CD4-positive, alpha-beta T cell treated with Interleukin-17A for 1 hour (primary cell): Measurements from ENCODE around the gene FHIT.
"Not testable (repeated sequence)": the region's sequence is repeated elsewhere in the genome, so short reads cannot be mapped to it uniquely, and the experiment has no call there.

Experiments
- DNase-seq: peaks from one replicate; pipeline ENCODE4 v3.0.0-alpha.2; 2020

Gene FHIT

DNA sequence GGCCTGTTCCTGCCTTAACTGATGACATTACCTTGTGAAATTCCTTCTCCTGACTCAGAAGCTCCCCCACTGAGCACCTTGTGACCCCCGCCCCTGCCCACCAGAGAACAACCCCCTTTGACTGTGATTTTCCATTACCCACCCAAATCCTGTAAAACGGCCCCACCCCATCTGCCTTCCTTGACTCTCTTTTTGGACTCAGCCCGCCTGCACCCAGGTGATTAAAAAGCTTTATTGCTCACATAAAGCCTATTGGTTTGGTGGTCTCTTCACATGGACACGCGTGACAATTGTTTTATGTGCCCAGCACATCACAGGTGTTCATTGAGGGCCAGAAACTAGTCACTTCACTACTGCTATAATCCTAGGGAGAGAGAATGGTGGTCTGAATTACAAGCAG, 1448.8 kb downstream of the FHIT start:
- not testable (repeated sequence) for DNase-seq

DNA sequence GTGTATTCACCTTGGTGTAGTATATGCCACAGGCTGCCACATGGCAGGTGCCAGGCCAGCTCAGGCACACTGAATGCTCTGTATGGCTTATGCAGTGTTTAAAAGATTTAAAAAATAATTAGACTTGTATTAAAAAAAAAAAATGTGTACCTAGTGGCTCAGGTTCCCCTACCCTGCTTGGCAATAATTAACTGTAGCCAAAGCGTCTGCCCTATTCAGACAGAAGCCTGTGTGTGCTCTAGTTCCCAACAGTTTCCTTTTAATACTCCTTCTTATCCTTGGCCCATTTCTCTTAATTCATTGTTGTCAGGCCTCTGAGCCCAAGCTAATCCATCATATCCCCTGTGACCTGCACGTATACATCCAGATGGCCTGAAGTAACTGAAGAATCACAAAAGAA, 1449.2 kb downstream of the FHIT start:
- DNase-seq = no peak

DNA sequence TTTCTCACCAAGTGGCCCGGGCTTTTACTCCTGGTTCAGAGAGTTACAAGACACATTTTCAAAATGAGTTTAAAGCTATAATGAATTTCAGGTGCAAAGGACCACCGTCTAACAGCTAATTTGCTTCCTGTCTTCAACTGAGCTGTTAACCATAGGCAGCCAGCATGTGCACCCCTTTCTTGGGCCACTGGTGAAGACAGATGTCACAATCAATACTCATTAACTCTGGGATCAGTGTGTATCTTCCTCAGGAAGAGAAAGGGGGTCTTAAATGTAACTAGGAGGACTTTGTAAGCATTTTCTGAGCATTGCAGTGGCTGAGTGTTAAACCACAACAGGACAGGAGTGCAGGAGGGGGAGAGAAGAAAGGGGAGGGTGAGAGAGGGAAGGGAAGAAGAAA, 1450.8 kb downstream of the FHIT start:
- DNase-seq = no peak

DNA sequence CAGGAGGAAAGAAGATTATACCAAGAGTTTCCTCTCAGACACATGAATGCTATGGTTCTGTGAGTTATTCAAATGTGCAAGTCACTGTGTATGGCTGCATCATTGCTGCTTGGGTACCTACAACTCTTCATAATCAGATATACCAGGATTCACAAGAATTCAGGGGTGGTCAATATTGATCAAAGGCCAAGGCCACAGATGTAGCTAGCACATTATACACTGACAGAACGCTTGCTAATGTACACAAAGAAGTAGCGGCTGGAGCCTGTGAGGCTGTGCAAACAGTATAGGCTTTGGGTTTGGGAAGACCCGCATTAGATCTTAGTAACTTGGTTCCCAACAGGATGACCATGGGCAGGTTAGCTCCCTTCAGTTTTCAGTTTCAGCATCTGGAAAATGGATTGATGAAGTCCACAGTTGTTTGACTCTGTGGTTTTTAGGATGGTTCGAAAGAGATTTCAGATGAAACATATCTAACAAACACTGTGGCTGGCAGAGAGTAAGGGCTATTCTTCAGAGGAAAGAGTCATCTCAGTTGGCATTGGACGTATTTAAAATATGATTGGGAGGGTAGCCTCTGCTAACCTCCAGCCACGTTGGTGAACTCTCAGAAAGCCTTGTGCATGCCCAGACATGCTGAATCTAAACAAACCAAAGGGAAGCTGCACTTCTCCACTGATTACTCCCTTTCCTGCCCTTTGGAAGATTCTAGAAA, 1452.7 kb downstream of the FHIT start:
- no peak for DNase-seq

DNA sequence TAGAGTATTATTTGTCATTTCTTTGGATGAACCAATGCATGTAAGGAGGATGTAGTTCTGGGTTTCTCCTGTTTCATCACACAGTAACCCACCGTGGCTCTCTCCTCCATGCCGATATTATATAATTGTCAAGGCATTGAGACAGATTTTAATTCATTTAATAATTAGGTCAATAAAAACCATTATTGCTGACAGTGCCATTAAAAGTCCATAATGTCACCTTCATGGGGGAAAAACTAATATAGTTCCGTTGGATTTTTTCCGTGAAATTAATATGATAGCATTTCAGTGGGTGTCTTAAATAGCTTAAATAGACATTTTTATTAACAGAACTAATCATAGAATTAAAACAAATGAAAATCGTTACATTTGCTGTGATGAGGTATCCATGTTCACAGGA, 1453.7 kb downstream of the FHIT start:
- no peak for DNase-seq

- DNase-seq = no peak
These were observed 1454.8 kb downstream of the FHIT start for GRCh38 chr3:59796456-59796855.

GRCh38 chr3:59795756-59796155, 1455.5 kb downstream of the FHIT start:
- no peak for DNase-seq

- DNase-seq = no peak
These were observed 1457.3 kb downstream of the FHIT start for GRCh38 chr3:59793976-59794375.

DNA sequence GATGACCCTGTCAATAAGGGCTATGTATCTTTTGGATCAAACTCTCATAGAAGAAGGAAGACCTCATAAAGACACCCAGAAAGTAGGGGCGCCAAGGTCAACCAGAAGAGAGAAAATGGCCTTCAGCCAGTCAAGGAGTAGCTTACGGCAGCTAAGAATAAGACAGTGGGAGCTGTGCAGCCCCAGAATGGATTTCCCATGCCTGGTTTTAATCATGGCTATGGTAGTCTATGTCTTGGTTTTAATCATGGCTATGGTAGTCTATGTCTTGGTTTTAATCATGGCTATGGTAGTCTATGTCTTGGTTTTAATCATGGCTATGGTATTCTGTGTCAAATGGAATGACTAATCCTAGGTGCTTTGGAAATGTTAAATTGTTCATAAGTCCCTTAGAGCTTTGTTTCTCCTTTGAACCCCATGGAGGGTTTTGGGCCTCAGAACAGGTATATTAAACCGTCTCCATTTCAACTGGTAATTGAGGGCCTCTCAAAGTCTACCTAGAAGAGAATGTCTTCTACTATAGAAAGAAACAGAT, 1459.4 kb downstream of the FHIT start:
- DNase-seq = no peak

- no peak for DNase-seq
These were observed 1461.0 kb downstream of the FHIT start for GRCh38 chr3:59790241-59790640.

DNA sequence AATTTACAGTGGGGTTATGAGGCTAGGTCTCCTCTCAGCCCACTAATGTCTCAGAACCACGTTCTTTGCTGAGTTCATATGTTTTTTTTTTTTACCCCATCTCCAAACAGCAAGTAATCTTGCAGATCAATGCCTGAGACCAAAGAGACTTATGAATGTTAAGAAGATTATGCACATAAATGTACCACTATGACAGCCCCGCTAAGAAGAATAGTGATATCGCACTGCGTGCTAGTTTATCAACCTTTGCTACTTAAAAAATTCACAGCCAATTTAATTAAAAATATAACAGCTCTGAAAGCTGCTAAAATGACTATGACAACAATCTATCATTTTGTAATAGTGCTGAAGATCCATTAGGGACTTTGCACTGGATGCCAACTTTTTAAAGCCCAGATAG, 1462.5 kb downstream of the FHIT start:
- DNase-seq = no peak

DNA sequence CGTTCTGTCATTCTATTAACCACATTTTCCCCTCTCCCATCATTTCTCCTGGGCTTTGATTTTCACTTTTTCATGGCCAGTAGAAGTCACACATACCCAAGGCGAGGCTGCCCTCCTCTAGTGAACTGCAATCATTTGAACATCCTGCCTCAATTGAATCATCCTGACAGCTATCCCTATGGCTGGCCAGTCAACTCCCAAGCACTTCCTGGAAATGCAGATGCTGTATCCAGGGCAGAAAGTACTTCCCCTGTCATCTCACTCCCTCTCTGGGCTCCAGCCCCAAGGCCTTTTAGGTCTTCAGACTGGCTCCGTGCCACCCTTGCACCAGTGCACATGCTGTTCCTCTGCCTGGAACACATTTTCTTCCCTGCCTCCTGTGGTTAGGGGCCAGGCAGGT, 1463.1 kb downstream of the FHIT start:
- no peak for DNase-seq

GRCh38 chr3:59786374-59786773, 1464.9 kb downstream of the FHIT start:
- DNase-seq = no peak

DNA sequence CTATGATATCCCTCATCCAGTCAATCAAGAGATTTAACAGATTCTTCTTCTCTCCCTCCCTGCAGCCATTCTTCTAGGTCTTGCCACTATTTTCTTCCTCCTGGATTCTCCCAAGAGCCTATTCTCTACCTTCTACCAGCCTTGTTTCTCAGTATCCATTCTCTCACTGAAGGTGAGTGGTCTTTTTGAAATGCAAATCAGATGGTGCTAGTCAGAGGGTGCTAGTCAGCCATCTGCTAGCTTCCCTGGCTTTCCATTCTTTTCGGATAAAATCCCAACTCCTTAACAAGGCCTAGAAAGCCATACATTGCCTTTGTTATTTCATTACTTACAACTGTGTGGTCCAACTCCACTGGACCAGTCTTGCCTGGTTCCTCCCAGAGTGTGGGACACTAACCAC, 1467.1 kb downstream of the FHIT start:
- no peak for DNase-seq

DNA sequence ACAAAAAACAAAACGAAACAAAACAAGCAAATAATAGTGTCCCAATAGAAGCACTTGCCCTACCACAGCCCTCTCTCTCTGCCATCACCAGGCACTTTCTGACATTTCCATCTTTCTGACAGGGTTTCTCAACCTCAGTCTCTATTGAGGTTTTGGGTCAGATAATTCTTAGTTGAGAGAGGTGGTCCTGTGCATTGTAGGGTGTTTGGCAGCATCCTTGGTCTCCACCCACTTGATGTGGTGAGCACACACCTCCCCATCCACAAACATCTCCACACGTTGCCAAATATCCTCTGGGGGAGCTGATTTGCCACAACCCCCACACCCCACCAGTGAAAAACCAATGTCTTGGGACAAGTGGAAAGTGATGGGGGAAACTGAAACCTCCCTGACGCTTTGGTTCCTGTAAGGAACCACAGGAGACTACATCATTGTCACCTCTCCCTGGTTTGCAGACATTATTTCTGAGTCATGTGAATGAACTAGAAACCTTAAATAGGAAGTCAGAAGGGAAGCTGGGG, 1467.7 kb downstream of the FHIT start:
- no peak for DNase-seq

DNA sequence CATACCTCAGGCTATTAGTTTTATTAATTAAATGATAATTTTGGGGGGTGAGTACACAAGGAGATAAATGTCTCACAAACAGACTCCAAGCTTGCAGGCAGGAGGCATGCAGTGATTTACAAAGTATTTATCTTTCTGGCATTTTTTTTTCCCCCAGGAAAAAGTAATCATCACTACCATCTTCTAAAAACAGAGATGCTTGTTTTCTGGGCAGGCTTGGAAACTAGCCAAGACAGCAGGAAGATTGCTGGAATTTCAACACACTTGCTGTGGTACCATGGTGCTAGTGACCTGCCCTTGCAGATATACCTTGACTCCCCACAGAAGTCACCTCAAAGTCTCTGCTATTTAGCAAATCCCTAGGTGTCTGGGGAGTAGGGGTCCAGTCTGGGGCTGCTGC, 1468.6 kb downstream of the FHIT start:
- DNase-seq = no peak

- DNase-seq = no peak
These were observed 1471.0 kb downstream of the FHIT start for GRCh38 chr3:59780209-59780608.

DNA sequence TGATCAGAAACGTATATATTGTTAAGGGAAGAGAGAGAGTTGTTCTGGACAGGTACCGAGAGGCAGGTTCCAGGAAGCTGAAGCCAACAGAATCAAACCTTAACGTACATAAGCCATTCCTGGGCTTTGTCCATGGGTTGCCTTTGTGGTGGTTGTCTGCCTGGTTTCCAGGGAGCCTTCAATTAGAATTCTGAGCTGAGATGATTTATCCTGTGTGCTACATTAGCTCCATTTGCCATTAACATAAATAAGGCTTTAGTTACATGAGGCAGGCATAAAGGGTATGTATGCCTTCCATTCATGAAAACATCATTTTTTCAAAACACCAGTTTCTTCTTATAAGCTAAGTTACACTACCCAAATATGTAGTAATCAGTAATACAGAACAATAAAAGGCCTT, 1472.0 kb downstream of the FHIT start:
- DNase-seq = no peak

DNA sequence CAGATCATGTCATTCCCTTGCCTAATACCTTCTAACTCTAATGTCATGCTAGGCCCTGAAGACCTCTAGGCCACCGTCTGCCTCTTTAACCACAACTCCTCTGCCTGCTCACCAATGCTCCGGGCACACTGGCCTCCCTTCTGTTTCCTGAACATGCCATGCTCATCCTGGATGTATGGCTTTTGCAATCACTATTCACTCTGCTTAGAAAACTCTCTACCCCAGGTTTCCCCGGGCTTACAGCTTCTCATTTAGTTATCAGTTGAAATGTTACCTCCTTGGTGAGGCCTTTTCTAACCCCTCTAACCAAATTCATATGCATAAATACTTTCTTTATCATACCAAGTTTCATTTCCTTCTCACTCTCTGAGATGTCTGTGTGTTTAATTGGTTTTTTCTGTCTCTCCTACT, 1473.6 kb downstream of the FHIT start:
- no peak for DNase-seq

GRCh38 chr3:59777066-59777465, 1474.2 kb downstream of the FHIT start:
- DNase-seq = no peak

DNA sequence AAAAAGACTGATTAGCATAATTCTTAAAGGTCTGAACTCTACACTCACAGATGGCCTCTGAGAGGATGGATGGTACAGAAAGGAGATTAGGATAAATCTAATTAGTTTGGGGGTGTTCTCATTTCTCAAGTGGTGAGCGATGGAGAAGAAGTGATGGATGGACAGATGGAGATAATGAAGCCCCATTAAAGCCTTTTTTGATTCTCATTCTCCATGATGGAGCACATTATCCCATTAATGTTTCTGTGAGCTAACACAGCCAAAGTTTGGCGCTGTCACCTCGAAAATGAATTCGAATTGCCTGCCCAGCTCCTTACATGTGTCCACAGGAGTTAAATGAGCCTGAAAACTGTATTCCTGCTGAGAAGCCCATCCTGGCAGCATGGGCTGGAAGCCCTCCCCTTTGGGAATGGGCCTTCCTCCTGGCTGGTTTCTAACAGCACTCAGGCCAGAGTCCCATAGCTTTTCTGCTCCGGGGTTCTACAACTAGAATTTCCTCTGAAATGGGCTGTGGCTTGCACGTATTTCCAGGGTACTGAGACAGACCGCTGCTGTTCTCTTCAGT, 1475.4 kb downstream of the FHIT start:
- DNase-seq = no peak

GRCh38 chr3:59775106-59775505, 1476.1 kb downstream of the FHIT start:
- DNase-seq = no peak

- DNase-seq = no peak
These were observed 1476.6 kb downstream of the FHIT start for GRCh38 chr3:59774634-59775033.

GRCh38 chr3:59774000-59774399, 1477.3 kb downstream of the FHIT start:
- DNase-seq = no peak
